ENCODE results near the gene ZNF518A. TPM values are rescaled to one million over a fixed set of nuclear protein-coding genes. Genes with fewer than 3 reads are reported as not detected.
"Not testable (repeated sequence)": the region's sequence is repeated elsewhere in the genome, so short reads cannot be mapped to it uniquely, and the experiment has no call there.

The ZNF518A gene
- total RNA-seq, 1 experiment from 2014 or later = 4.5 TPM

DNA sequence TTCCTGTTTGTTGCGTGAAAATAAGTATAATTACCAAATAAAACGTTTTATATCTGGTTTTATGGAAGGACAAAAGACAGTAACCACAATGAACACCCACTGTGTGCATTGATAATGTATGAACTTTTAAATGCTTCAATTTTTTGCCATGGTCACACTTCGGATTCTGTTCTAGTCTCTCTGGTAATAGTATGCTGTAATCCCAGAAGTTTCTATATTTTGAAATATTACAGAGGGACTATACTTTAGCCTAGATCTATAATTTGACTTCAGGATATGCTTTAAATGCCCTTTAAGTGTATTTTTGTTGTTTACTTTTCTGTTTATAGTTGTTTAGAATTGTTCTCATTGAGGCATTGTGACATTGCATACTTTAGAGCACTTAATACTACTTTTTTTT lies 1.5 kb downstream of the ZNF518A start:
- DNase-seq (ENCODE audit: low spot score) = no peak

DNA sequence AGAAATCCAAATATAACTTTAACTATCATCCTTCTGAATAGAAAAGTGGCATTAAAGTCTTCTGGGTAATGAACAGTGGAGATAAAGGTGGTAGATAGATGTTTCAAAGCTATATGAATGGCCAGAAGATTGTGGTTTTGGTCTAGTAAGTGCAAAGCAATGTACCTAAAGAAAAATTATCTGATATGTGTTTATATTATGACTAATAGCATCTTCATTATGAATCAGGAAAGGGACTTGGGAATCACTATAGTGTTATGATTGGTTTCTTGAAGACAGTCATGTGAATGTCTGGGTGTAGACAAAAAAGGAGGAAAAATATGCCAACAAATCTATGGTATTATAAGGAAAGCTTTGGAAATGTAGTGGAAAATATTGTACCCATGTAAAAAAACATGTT lies 3.0 kb downstream of the ZNF518A start:
- DNase-seq (ENCODE audit: low spot score) = no peak

- no peak for DNase-seq (ENCODE audit: low spot score)
Measured at GRCh38 chr10:96136810-96137209, 6.7 kb downstream of the ZNF518A start.

DNA sequence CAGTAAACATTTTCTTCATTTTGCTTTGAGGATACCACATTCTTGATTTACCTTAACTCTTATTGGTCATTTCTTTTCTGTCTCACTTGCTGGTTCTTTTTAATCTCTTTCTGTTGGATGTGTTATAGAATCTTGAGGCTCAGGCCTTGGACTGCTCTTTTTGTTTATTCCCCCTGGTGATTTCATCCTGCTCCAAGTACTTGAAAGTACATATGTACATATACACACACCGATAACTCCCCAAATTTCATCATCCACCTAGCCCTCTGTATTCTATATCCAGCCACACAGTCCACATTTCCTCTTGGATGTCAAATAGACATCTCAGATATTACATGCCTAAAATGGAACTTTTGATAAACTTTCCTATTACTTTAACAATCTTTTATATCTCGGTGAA lies 7.5 kb downstream of the ZNF518A start:
- no peak for DNase-seq (ENCODE audit: low spot score)

GRCh38 chr10:96138102-96138501 lies 8.0 kb downstream of the ZNF518A start:
- no peak for DNase-seq (ENCODE audit: low spot score)

DNA sequence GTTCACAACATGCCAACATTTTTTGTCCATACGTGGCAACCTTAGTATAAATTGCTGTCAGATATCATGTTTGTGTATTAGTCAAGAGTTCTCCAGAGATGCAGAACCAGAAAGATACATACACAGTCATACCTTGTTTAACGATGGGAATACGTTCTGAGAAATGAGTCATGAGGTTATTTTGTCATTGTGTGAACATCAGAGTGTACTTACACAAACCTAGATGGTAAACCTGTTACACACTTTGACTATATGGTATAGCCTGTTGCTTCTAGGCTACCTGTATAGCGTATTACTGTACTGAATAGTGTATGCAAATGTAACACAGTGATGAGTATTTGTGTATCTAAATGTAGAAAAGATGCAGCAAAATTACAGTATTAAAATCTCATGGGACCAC lies 22.3 kb downstream of the ZNF518A start:
- DNase-seq (ENCODE audit: low spot score) = no peak

- DNase-seq (ENCODE audit: low spot score) = no peak
Measured at GRCh38 chr10:96153070-96153469, 23.0 kb downstream of the ZNF518A start.

GRCh38 chr10:96165726-96166125 lies 35.6 kb downstream of the ZNF518A start:
- no peak for DNase-seq (ENCODE audit: low spot score)

DNA sequence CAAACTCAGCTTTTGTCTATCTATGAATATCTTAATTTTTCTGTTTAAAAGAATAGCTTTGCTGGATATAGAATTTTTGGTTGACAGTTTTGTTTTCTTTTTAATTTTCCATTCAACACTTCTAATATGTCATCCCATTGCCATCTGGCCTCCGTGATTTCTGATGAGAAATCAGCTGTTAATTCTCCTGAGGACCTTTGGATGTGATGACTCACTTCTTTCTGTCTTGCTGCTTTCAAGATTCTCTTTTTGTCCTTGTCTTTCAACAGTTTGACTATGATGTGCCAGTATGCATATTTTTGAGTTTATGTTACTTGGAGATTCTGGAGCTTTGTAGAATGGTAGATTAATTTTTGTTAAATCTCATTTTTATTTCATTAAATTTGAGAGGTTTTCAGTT lies 38.4 kb downstream of the ZNF518A start:
- no peak for DNase-seq (ENCODE audit: low spot score)

- no peak for DNase-seq (ENCODE audit: low spot score)
Measured at GRCh38 chr10:96170230-96170629, 40.1 kb downstream of the ZNF518A start.

GRCh38 chr10:96172666-96173065 lies 42.6 kb downstream of the ZNF518A start:
- DNase-seq (ENCODE audit: low spot score) = no peak

DNA sequence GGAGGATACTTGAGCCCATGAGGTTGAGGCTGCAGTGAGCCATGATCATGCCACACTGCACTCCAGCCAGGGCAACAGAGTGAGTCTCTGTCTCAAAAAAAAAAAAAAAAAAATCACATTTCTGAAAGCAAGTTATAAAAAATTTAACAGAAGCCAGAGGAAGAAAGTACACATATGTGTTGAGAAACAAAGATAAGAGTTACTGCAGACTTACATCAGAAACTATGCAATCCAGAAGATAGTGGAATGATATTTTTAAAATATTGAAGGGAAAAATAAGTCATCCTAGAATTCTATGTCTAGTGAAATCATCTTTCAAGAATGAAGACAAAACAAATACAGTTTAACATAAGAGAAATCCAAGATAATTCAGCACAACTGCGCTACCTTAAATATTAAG lies 46.9 kb downstream of the ZNF518A start:
- no peak for DNase-seq (ENCODE audit: low spot score)

GRCh38 chr10:96188421-96188820 lies 58.3 kb downstream of the ZNF518A start:
- DNase-seq (ENCODE audit: low spot score) = no peak

DNA sequence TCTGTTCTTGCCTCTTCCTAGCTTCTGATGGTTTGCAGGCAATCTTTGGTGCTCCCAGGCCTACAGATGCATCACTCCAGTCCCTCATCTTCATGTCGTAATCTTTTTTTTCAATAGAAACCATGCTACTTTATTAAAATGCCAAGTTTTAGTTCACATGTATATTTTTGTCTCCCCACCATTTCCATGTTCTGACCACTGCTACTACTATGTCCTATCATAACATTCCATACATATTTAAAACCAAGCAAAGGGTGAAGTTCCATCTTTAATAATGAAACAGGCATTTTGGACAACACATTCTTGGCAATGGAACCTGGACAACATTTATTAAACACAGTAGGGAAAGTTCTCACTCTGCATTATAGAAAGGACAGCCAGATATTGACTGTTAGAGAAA lies 58.8 kb downstream of the ZNF518A start:
- DNase-seq (ENCODE audit: low spot score) = no peak

- DNase-seq (ENCODE audit: low spot score) = not testable (repeated sequence)
Measured at GRCh38 chr10:96189505-96189904, 59.4 kb downstream of the ZNF518A start.

DNA sequence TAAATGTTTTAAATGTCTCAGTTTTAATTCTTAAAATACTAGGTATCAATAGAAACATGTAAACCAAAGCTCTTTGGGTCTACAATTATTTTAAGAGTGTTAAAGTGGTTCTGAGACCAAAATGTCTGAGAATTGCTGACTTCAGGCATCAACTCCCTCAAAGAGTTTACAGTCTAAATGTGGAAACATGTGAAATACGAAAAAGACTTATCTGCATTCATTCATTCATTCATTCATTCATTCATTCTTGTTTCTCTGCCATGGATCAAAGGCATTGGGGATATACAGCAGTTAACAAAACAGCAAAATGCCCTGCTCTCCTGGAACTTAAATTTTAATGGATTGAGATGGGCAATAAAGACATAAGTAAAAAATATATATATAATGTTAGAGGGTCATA lies 71.4 kb downstream of the ZNF518A start:
- DNase-seq (ENCODE audit: low spot score) = no peak

DNA sequence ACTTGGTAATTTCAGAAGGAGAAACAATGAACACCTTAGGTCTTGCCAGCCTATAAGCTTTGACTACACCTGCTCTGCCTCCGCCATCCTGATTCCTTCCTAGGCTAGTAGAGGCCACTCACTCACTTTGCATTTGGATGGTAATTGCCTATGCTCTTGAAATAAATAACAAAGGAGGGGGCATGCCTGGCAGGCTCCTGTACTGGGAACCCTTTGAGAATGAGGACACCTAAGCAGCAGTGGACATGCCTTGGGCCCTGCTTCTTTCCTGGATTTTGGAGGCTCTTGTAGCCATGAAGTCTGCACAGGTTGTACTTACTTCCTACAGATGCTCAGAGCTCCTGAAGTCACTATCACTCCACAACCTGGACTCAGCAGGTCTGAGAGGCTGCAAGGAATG lies 75.5 kb downstream of the ZNF518A start:
- DNase-seq (ENCODE audit: low spot score) = no peak

DNA sequence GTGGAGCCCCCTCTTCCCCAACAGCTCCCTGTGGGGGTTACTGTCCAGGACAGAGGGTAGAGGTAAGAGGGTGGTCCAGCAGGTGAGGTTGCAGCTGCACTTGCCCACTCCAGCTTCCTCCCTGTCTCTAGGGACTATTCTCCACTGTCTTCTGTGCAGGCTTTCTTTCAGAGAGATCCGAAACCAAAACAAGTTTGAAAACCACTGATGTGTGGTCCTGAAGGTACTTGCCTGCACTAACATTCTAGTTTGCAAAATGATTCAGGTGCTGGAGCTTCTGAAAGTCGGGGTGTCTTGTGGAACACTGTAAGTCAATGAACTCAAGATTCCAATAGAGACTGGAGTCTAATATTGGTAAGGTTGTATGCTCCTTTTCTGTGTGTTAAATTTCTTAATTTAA lies 78.2 kb downstream of the ZNF518A start:
- no peak for DNase-seq (ENCODE audit: low spot score)

DNA sequence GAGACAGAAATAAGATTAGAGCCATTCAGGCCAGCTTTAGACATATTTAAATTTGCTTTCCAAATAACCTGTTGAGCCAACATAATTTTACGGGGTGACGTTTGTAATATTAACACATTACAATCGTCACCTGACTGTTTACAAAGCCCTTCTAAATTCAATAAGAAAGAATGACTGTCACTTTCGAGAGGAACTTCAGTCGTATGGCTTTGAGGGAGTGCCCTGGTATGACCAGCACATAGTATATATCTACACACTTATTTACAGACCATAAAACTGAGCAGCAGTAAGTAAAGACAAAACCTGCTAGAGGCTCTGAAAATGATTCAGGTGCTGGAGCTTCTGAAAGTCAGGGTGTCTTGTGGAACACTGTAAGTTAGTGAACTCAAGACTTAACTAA lies 78.8 kb downstream of the ZNF518A start:
- DNase-seq (ENCODE audit: low spot score) = no peak

DNA sequence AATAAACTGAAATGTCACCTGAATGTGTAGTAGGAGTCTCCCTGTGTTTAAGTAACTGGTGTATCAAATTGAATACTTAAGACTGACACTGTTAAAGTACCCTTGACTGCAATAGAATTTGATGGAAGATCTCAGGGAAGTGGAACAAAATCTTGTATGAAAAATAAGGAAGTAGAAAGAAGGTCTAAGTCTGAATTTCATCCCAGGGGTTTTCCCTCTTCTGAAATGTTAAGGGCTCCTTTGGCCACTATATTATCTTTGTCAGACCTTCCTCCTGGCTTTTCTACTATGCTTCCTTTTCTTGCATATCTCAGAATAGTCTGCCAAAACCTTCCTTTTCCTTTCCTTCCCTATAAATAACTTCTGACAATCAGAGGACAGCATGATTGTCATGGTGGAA lies 81.7 kb downstream of the ZNF518A start:
- DNase-seq (ENCODE audit: low spot score) = no peak

GRCh38 chr10:96212911-96213310 lies 82.8 kb downstream of the ZNF518A start:
- no peak for DNase-seq (ENCODE audit: low spot score)

Measured in H4 (cell line).